Large intestine (tissue), 3 donors: ENCODE data around the gene ASTN1. TPM values are rescaled to one million over a fixed set of nuclear protein-coding genes. Genes with fewer than 3 reads are reported as not detected.

Experiments
- DNase-seq, 2 donors: peaks; one replicate each; pipeline versions ENCODE4 v3.0.0 to v3.0.0-alpha.2; 2013
- H3K27ac ChIP-seq: one replicate; pipeline ENCODE4 v1.5.1; 2013; ENCODE audit warnings: low read length
- H3K27me3 ChIP-seq: 2 replicates; pipeline ENCODE4 v1.6.1; 2013; ENCODE audit warnings: low read length; ENCODE audit not compliant: control insufficient read depth, insufficient read depth
- H3K36me3 ChIP-seq: 2 replicates; pipeline ENCODE4 v1.6.1; 2013; ENCODE audit warnings: low read length; ENCODE audit not compliant: control insufficient read depth, insufficient read depth
- H3K4me1 ChIP-seq: one replicate; pipeline ENCODE4 v1.6.1; 2013; ENCODE audit warnings: low read length; ENCODE audit not compliant: control insufficient read depth, insufficient read depth
- H3K4me3 ChIP-seq: one replicate; pipeline ENCODE4 v1.5.1; 2013; ENCODE audit warnings: low read length
- H3K9me3 ChIP-seq: one replicate; pipeline ENCODE4 v1.6.1; 2013; ENCODE audit warnings: mild to moderate bottlenecking, low read depth, low read length, moderate library complexity; ENCODE audit not compliant: control insufficient read depth
- WGBS: methylation state at CpG from one replicate; pipeline ENCODE4 v1.1.5; 2013; ENCODE audit warnings: low lambda C conversion rate; ENCODE audit not compliant: insufficient coverage; 5-methylcytosine and 5-hydroxymethylcytosine counted together
- polyA plus RNA-seq: library from polyadenylated mRNA; unstranded; fragments of 120-200 nt; gene quantifications from one replicate; pipeline ENCODE4 v1.2.1, GENCODE V29; 2013

Gene ASTN1
- polyA plus RNA-seq, 1 donor = 3.0 TPM

DNA sequence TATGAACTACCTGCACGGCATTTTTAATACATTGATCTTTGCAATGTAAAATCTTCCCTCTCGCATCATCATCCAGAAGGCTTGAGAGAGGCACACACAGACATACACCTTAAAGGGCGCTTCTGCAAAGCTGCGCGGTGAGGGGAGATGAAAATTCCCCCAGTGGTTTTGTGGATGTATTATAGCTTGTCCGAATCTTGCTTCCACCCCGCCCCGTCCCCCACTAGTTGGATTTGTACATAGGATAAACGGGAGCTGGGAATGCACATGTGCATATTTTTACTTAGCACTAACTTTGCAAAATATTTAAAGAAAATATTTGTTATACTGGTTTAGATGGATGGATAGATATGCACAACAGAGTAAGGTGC lies 542 bp upstream of the ASTN1 start:
- WGBS = no CpG with 5 or more reads among the region's 9 CpGs
- Histone ChIP-seq H3K36me3 (no peaks in the 10 kb centered on the region), H3K4me1 (no peaks in the 10 kb centered on the region), H3K27ac (no peak overlapping the region), H3K4me3 (peak overlapping the region; percentile 10), H3K27me3 (peaks cover 65% of the 10 kb centered on the region), H3K9me3 (no peaks in the 10 kb centered on the region)
- DNase-seq = no peak

DNA sequence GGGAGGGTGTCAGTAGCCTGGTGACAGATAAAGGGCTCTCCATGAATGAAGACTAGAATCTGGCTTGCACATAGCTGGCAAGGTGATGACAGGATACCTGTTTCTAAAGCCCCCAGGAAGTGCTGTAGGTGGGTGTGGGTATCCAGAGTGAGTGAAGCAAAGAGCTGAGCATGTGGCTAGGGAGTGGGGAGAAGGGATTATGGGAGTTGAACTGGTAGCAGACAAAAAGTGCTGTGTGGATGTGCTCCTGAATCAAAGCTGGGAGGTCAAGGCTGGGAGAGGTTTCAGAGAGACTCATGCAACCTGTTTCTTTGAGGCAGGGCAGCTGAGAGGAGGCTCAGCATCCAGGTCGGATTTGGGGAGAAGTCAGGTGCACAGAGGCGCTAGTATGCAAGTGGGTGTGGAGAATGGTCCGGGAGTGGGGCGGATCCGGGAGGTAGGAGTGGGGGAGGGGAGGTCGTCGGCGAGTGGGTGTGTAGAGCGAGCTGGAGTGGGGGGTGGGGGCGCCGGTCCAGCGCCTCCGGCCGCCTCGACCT lies 600 bp downstream of the ASTN1 start:
- Histone ChIP-seq H3K9me3 (no peaks in the 10 kb centered on the region), H3K4me1 (no peaks in the 10 kb centered on the region), H3K27ac (no peak overlapping the region), H3K4me3 (peak overlapping the region; percentile 10), H3K36me3 (no peaks in the 10 kb centered on the region), H3K27me3 (peaks cover 57% of the 10 kb centered on the region)
- DNase-seq = no peak
- WGBS = no CpG with 5 or more reads among the region's 15 CpGs

DNA sequence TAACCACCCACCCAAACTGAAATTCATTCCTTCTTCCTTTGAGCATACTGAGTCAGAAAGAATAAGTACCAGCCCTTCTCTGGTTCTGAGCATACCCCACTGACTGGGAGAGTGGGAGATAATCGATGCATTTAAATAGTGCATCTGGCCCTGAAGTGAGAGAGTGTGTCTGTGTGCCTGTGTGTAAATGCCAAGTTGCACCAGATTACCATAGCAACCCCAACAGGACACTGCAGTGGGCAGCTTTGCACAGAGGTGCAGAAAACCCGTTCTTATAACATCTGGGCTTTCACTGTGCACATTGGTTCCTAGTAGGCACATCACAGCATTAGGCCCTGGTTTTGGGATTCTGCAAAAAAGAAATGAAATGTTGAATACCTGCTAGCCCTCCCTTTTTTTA lies 2.3 kb downstream of the ASTN1 start:
- Histone ChIP-seq H3K27ac (no peak overlapping the region), H3K4me3 (no peak overlapping the region), H3K4me1 (no peaks in the 10 kb centered on the region), H3K36me3 (no peaks in the 10 kb centered on the region), H3K9me3 (no peaks in the 10 kb centered on the region), H3K27me3 (peaks cover 50% of the 10 kb centered on the region)
- no peak for DNase-seq
- WGBS = no CpG with 5 or more reads among the region's 2 CpGs

- Histone ChIP-seq H3K4me3 (no peak overlapping the region), H3K27me3 (no peaks in the 10 kb centered on the region), H3K36me3 (no peaks in the 10 kb centered on the region), H3K4me1 (no peaks in the 10 kb centered on the region), H3K27ac (no peak overlapping the region), H3K9me3 (no peaks in the 10 kb centered on the region)
- no peak for DNase-seq
- WGBS = 88% methylated on average over 1 of the region's 2 CpGs
Observed at GRCh38 chr1:177146499-177146898, 18.0 kb downstream of the ASTN1 start.

DNA sequence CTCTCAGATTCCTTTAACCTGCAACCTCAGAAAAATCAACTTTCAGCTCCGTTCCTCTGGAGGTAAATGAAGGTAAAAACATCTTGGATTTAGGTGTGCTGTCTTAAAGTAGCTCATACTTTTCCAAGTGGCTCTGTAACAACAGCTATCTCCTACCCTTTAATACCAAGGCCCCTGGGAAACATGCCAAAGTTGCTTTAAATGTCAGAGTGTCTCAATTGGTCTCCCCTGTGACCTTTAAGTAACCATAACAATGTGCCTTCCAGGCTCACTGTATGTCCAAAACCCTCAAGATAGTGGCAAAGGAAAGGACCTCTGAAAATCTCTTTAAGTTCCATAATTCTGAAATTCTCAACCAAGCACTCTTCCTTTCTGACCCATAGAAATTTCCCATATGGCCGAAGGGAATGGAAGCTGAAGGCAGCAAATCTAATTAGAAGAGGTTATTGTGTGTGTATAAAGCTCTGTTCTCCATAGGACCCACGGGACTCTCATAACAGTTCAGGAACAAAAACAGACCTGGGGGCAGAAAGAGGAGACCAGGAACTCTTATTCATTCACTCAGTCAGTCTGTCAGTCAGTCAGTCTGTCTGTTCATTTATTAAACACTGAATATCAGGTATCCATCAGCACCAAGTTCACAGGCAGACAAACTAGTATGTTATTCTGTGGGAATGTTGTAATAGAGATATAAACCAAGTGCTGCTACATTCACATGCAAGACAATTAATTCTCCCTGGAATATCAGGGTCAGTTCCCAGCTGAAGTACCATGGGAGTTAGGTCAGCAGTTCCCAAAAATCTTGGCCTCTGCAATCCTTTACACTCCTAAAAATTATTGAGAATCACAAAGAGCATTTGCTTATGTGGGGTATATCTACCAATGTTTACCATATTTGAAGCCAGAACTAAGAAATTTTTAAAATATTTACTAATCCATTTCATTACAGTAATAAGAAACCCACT lies 19.1 kb downstream of the ASTN1 start:
- H3K4me3 ChIP-seq = no peak overlapping the region
- no peaks in the 10 kb centered on the region for H3K36me3 ChIP-seq
- H3K27me3 ChIP-seq = no peaks in the 10 kb centered on the region
- DNase-seq = no peak
- H3K9me3 ChIP-seq = no peaks in the 10 kb centered on the region
- no peaks in the 10 kb centered on the region for H3K4me1 ChIP-seq
- WGBS = no CpG with 5 or more reads among the region's 3 CpGs
- H3K27ac ChIP-seq = no peak overlapping the region

DNA sequence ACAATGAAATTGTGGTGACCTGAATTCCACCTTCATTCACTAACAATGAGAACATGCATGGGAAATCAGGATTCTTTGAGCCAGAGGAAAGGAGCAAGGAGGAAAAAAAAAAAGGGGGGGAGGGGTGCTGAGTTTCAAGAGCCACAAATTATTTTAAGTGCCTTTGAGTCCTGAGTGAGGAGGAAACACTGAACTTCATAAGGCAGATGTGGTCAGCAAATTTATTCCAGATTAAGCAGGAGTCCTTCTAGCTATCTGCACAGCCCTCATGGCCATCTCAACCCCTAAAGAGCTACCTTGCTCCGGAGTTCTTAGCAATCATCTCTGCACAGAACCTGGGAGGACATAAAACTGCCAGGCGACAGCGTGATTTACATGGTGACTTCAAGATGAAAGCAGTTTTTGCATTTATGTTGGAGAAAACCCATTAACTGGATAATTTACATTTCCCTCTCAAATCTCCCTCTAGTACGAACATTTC lies 21.7 kb downstream of the ASTN1 start:
- no peaks in the 10 kb centered on the region for H3K36me3 ChIP-seq
- WGBS = 80% methylated on average over 1 of the region's 4 CpGs
- DNase-seq = no peak
- no peaks in the 10 kb centered on the region for H3K9me3 ChIP-seq
- H3K4me3 ChIP-seq = no peak overlapping the region
- no peaks in the 10 kb centered on the region for H3K27me3 ChIP-seq
- no peaks in the 10 kb centered on the region for H3K4me1 ChIP-seq
- no peak overlapping the region for H3K27ac ChIP-seq

DNA sequence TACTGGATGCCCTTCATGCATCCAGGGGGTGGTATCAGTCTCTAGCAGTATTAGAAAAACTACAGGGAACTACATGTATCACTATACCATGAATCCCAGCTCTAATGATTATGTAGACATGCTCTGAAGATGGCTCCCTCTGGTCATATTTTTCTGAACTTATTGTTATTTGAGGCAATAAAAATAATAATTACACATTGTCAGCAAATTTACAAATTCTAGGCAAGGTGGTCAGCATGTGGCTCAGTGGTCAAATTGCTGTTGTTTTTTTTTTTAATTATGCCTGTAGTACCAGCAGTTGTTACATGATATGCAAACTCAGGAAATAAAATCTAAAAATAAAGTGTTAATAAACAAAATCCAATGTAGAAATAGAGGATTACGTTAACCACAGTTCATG lies 22.5 kb downstream of the ASTN1 start:
- Histone ChIP-seq H3K27me3 (no peaks in the 10 kb centered on the region), H3K9me3 (no peaks in the 10 kb centered on the region), H3K4me3 (no peak overlapping the region), H3K36me3 (no peaks in the 10 kb centered on the region), H3K27ac (no peak overlapping the region), H3K4me1 (no peaks in the 10 kb centered on the region)
- no CpG with 5 or more reads among the region's 1 CpG for WGBS
- no peak for DNase-seq

- Histone ChIP-seq H3K27me3 (no peaks in the 10 kb centered on the region), H3K4me3 (no peak overlapping the region), H3K4me1 (no peaks in the 10 kb centered on the region), H3K36me3 (no peaks in the 10 kb centered on the region), H3K27ac (no peak overlapping the region), H3K9me3 (no peaks in the 10 kb centered on the region)
- DNase-seq = no peak
- WGBS = 80% methylated on average over 1 of the region's 4 CpGs
Observed at GRCh38 chr1:177138347-177138746, 26.2 kb downstream of the ASTN1 start.

DNA sequence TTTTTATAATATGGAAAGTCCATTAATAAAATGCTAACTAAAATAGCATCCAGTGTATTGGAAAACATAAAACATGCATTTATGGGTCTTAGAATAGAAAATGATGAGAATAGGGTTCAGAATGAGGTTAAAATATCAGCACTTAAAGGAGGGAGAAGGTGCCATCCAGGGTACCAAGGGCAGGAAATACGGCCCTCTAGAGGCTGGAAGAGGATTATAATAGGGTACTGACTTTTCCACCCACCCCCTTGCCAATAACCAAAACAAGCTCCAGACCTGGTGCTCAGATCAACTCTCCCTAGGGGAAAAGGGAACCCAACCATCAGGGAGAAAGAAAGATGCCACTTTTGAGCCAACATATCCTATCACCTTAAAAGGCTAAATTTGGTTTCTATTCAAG lies 26.7 kb downstream of the ASTN1 start:
- no peaks in the 10 kb centered on the region for H3K27me3 ChIP-seq
- H3K4me3 ChIP-seq = no peak overlapping the region
- no peak overlapping the region for H3K27ac ChIP-seq
- H3K4me1 ChIP-seq = no peaks in the 10 kb centered on the region
- no peaks in the 10 kb centered on the region for H3K36me3 ChIP-seq
- no peaks in the 10 kb centered on the region for H3K9me3 ChIP-seq
- DNase-seq = no peak
- no CpG with 5 or more reads among the region's 1 CpG for WGBS

GRCh38 chr1:177135250-177135649 lies 29.3 kb downstream of the ASTN1 start:
- no peaks in the 10 kb centered on the region for H3K4me1 ChIP-seq
- H3K36me3 ChIP-seq = no peaks in the 10 kb centered on the region
- no peak overlapping the region for H3K27ac ChIP-seq
- DNase-seq = no peak
- no peak overlapping the region for H3K4me3 ChIP-seq
- no peaks in the 10 kb centered on the region for H3K27me3 ChIP-seq
- H3K9me3 ChIP-seq = no peaks in the 10 kb centered on the region
- no CpG with 5 or more reads among the region's 4 CpGs for WGBS
